SU-DHL-6 (cell line): ENCODE measurements around the gene RAP1GAP.

Experiments used
- H2AFZ ChIP-seq: fragments of 200-600 bp; sonication (generic); 2 replicates; pipeline ENCODE4 v1.6.1; 2014; ENCODE audit warnings: low read depth, mild to moderate bottlenecking, moderate library complexity, mixed read lengths, antibody characterized with exemption, low read length; ENCODE audit not compliant: severe bottlenecking
- H3F3A ChIP-seq: fragments of 200-600 bp; shearing (Covaris generic); 2 replicates; pipeline ENCODE4 v1.6.0; 2016; ENCODE audit warnings: antibody characterized with exemption, mild to moderate bottlenecking; ENCODE audit not compliant: insufficient read depth
- H3K27ac ChIP-seq: fragments of 200-600 bp; sonication (generic); 2 replicates; pipeline ENCODE4 v1.5.1; 2016; ENCODE audit warnings: low read depth, mild to moderate bottlenecking, low read length, moderate library complexity, mixed read lengths
- H3K27me3 ChIP-seq: fragments of 200-600 bp; sonication (generic), shearing (Covaris generic); 2 replicates; pipeline ENCODE4 v1.6.0; 2014; ENCODE audit warnings: mild to moderate bottlenecking, low read length
- H3K36me3 ChIP-seq: fragments of 200-600 bp; sonication (generic); 2 replicates; pipeline ENCODE4 v1.6.1; 2014; ENCODE audit warnings: mild to moderate bottlenecking, low read length, mixed read lengths
- H3K4me2 ChIP-seq: fragments of 300-600, 200-600 bp; shearing (Covaris generic), sonication (generic); 2 replicates; pipeline ENCODE4 v1.6.0; 2014; ENCODE audit warnings: low read length, low read depth, mild to moderate bottlenecking; ENCODE audit not compliant: poor library complexity, severe bottlenecking
- H3K4me3 ChIP-seq: fragments of 200-600 bp; sonication (generic); 2 replicates; pipeline ENCODE4 v1.5.1; 2014; ENCODE audit warnings: antibody characterized with exemption, low read length, mild to moderate bottlenecking, mixed read lengths; ENCODE audit not compliant: insufficient read depth, poor library complexity, severe bottlenecking
- H3K79me2 ChIP-seq: fragments of 200-600 bp; sonication (generic); 2 replicates; pipeline ENCODE4 v1.6.1; 2014; ENCODE audit warnings: mild to moderate bottlenecking, low read length, moderate library complexity; ENCODE audit not compliant: insufficient read depth
- H3K9ac ChIP-seq: fragments of 200-600 bp; sonication (generic); 2 replicates; pipeline ENCODE4 v1.7.0; 2014; ENCODE audit warnings: mild to moderate bottlenecking, low read length
- H3K9me2 ChIP-seq: fragments of 200-600 bp; sonication (generic); replicated peaks from 2 replicates; pipeline ENCODE4 v1.6.1; 2014; ENCODE audit warnings: low read length; ENCODE audit not compliant: insufficient read depth
- H3K9me3 ChIP-seq: fragments of 200-600 bp; sonication (generic); 2 replicates; pipeline ENCODE4 v1.6.1; 2014; ENCODE audit warnings: low read length, mixed read lengths; ENCODE audit not compliant: insufficient read depth
- H4K20me1 ChIP-seq: fragments of 200-600 bp; sonication (generic); 2 replicates; pipeline ENCODE4 v1.6.1; 2014; ENCODE audit warnings: low read depth, mild to moderate bottlenecking, antibody characterized with exemption, low read length, moderate library complexity, mixed read lengths
- EZH2phosphoT487 ChIP-seq: fragments of 200-600 bp; sonication (generic), shearing (Covaris generic); conservative IDR thresholded peaks from 2 replicates; pipeline ENCODE4 v1.6.1; 2018; ENCODE audit warnings: mild to moderate bottlenecking, antibody characterized with exemption, low read length, moderate library complexity, mixed read lengths
- TF ChIP-seq, protein P1 (sequence below): fragments of 200-600 bp; sonication (generic); IDR thresholded peaks from one replicate; pipeline ENCODE4 v1.5.1; 2017; ENCODE audit warnings: antibody characterized with exemption, mild to moderate bottlenecking, low read length, moderate library complexity; ENCODE audit not compliant: insufficient read depth, poor library complexity, severe bottlenecking

Gene RAP1GAP

DNA sequence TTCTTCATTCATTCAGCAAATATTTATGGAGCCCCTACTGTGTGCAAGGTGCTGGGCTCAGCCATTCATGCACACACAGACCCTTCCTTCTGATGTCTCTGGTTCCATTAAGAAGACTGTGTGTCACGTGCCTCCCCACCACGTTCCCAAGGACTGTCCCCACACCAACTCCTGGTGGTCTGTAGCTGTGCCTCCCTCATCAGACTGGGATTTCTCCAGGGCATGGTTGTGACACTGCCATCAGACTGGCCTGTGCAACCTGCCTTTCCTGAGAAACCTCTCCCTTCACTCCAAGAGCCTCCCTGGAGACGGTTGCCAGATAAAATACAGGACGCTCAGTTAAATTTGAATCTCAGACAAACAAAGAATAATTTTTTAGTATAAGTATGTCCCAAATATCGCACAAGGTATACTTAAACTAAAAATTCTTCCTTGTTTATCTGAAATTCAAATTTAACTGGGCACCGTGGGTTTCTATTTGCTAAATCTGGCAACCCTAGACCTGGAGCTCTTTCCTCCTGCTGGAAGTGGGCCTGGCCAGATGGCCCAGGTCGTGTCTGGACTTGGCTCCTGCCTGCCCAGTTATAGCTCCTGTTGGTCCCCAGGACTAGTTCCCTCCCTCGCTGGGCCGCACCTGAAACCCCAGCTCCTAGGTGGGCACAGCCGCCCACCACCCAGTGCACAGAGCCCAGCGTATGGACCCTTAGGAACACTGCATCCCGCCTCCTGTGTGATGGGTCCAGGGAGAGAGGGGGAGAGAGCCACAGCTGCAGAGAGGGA, 76.9 kb downstream of the RAP1GAP start:
- Histone ChIP-seq H2AFZ (no peak overlapping the region), H3K79me2 (no peaks in the 10 kb centered on the region)

DNA sequence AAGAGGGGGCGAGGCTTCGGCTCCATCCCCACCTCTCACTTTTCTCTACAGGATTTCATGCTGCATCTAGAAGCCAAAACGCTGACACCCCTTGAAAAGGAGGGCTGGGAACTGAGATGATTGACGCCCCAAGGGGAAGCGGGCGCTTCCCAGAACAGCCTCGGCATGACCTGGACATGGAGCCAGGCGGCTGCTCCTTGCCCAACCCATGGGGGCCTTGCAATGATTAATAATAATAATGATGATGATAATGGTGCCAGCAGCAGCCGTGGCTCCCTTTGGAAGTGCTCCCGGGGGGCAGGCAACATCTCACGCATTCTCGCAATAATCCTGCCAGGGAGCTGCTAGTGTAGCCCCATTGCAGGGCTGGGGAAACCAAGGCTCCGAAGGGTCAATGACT, 78.2 kb downstream of the RAP1GAP start:
- Histone ChIP-seq H3K9me3 (no peaks in the 10 kb centered on the region), H3F3A (no peaks in the 10 kb centered on the region), H3K27ac (no peak overlapping the region), H3K79me2 (no peaks in the 10 kb centered on the region), H3K36me3 (no peaks in the 10 kb centered on the region), H4K20me1 (no peaks in the 10 kb centered on the region), H2AFZ (no peak overlapping the region), H3K4me2 (no peak overlapping the region), H3K9ac (no peak overlapping the region), H3K27me3 (no peaks in the 10 kb centered on the region), H3K9me2 (no peaks in the 10 kb centered on the region), H3K4me3 (no peak overlapping the region)
- TF ChIP-seq, protein P1, sequence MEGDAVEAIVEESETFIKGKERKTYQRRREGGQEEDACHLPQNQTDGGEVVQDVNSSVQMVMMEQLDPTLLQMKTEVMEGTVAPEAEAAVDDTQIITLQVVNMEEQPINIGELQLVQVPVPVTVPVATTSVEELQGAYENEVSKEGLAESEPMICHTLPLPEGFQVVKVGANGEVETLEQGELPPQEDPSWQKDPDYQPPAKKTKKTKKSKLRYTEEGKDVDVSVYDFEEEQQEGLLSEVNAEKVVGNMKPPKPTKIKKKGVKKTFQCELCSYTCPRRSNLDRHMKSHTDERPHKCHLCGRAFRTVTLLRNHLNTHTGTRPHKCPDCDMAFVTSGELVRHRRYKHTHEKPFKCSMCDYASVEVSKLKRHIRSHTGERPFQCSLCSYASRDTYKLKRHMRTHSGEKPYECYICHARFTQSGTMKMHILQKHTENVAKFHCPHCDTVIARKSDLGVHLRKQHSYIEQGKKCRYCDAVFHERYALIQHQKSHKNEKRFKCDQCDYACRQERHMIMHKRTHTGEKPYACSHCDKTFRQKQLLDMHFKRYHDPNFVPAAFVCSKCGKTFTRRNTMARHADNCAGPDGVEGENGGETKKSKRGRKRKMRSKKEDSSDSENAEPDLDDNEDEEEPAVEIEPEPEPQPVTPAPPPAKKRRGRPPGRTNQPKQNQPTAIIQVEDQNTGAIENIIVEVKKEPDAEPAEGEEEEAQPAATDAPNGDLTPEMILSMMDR, result no peak
- TF ChIP-seq EZH2phosphoT487, result no peak

More for the DNA sequence above, 76.9 kb downstream of the RAP1GAP start:
- Histone ChIP-seq H3K9ac (no peak overlapping the region), H3K9me2 (no peaks in the 10 kb centered on the region), H3K4me3 (no peak overlapping the region), H3K27ac (no peak overlapping the region), H4K20me1 (no peaks in the 10 kb centered on the region), H3K9me3 (no peaks in the 10 kb centered on the region), H3K36me3 (no peaks in the 10 kb centered on the region), H3K4me2 (no peak overlapping the region), H3K27me3 (no peaks in the 10 kb centered on the region), H3F3A (no peaks in the 10 kb centered on the region)
- no peak for TF ChIP-seq EZH2phosphoT487
- TF ChIP-seq, protein P1, result no peak

DNA sequence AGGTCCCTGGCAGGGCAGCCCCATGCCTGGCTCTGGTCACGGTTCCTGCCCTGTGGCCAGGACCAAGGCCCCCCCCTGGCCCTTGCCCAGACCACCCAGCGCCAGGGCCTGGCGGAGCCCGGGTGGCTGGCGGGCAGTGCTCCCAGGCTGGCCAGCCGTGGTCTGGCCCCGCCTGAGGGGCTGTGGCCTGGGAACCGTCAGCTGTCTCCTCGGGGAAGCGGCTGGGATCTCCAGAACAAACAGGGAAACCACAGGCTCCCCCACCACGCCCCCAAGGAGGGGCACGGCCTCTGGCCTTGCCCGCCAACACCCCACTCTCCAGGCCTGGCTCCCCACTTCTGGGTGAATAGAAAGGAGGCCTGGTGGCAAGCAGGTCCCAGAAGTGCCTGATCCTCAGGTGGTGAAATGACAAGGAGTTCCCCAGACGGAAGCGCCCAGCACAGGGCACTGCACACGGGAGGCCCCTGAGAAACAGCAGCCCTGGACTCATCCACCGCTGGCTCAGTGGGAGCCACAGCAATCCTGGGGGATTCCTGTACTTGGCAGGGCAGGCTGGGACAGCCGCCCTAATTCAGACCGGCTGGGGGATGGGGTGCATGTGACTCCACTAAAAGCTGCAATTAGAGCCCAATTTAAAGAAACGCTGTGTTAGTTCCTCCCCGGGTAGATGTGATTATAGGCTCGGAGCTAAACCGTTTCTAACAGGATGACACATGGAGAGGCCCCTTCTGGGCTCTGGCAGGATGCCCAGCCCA, 78.9 kb downstream of the RAP1GAP start:
- no peaks in the 10 kb centered on the region for H3K79me2 ChIP-seq
- no peak overlapping the region for H3K9ac ChIP-seq
- no peaks in the 10 kb centered on the region for H3K9me2 ChIP-seq
- no peak overlapping the region for H3K4me3 ChIP-seq
- H3K36me3 ChIP-seq, result no peaks in the 10 kb centered on the region
- no peaks in the 10 kb centered on the region for H3K9me3 ChIP-seq
- H2AFZ ChIP-seq, result no peak overlapping the region
- no peak overlapping the region for H3K4me2 ChIP-seq
- no peaks in the 10 kb centered on the region for H4K20me1 ChIP-seq
- no peak for TF ChIP-seq EZH2phosphoT487
- TF ChIP-seq, protein P1, result no peak
- no peaks in the 10 kb centered on the region for H3F3A ChIP-seq
- no peaks in the 10 kb centered on the region for H3K27me3 ChIP-seq
- H3K27ac ChIP-seq, result no peak overlapping the region
